Gastroesophageal sphincter (tissue), 3 donors: ENCODE measurements around the gene SRGAP2C.
"Not testable (repeated sequence)": the region's sequence is repeated elsewhere in the genome, so short reads cannot be mapped to it uniquely, and the experiment has no call there.

Experiments
- CTCF ChIP-seq, 4 experiments: fragments of 200-600 bp in 2 of 4; fragments of 450-650 bp in 2 of 4; sonication (generic) in 1 of 4; IDR thresholded peaks; one replicate each; pipeline ENCODE4 v1.5.1; 2017 to 2019; ENCODE audit warnings: antibody characterized with exemption in 4 of 4, mild to moderate bottlenecking in 2 of 4, moderate library complexity in 2 of 4
- EP300 ChIP-seq: sonication (generic); formaldehyde crosslinking; IDR thresholded peaks from one replicate; pipeline ENCODE4 v1.6.1; 2017; ENCODE audit warnings: antibody characterized with exemption, mild to moderate bottlenecking
- POLR2A ChIP-seq, 2 donors: fragments of 450-650 bp; IDR thresholded peaks; one replicate each; pipeline ENCODE4 v1.6.1; 2017; ENCODE audit warnings: antibody characterized with exemption in 2 of 2, mild to moderate bottlenecking in 2 of 2, moderate library complexity in 1 of 2
- POLR2AphosphoS5 ChIP-seq: sonication (generic); formaldehyde crosslinking; IDR thresholded peaks from one replicate; pipeline ENCODE4 v1.6.1; 2017; ENCODE audit warnings: antibody characterized with exemption

- not testable (repeated sequence) for TF ChIP-seq CTCF (IDR thresholded peaks at IDR 0.05); POLR2A (IDR thresholded peaks at IDR 0.05); EP300; POLR2AphosphoS5
Measured at GRCh38 chr1:121395718-121396201, 211.0 kb downstream of the SRGAP2C start.
